H1 (cell line): ENCODE measurements around the gene FAM151A. TPM values are rescaled to one million over a fixed set of nuclear protein-coding genes. Genes with fewer than 3 reads are reported as not detected.

Experiments
- polyA plus RNA-seq, 7 experiments: library from polyadenylated mRNA; depleted of rRNA in 3 of 7; stranded (reverse) in 5 of 7; unstranded in 2 of 7; fragments of >200 nt in 5 of 7; fragments of 200-250 nt in 2 of 7; gene quantifications; 1 replicate in 5 of 7; 2 replicates in 1 of 7; 4 replicates in 1 of 7; pipeline versions ENCODE4 v1.2.1 to v1.2.3, GENCODE V29; 2011 to 2013; ENCODE audit warnings: missing spikeins in 2 of 7, mixed read lengths in 2 of 7
- total RNA-seq: library from RNA; stranded (reverse); fragmentation: NEBNext Ultra II Directional; extraction: Animal tissue kit (Norgen Biotek cat#: 25700); gene quantifications from 2 replicates; pipeline ENCODE4 v1.2.1, GENCODE V29; 2021

The FAM151A gene
- total and polyA plus RNA-seq, 2 of the 8 experiments (the other 6 are each of a cell fraction or from before 2014, with no cell fraction given): not detected

Other genes with a start within 250 kb of the FAM151A start
- gene SSBP3, start 217.1 kb downstream of the FAM151A start, total RNA-seq: 133 and 134 TPM in 2 replicates
- 99.7 and 126 TPM in 2 replicates for gene SSBP3, start 217.1 kb downstream of the FAM151A start, polyA plus RNA-seq (2011; rRNA removed)
- 3.5 and 3.8 TPM in 2 replicates for gene ACOT11, start 75.3 kb downstream of the FAM151A start, total RNA-seq
- gene ACOT11, start 75.3 kb downstream of the FAM151A start, polyA plus RNA-seq (2011; rRNA removed): 4.5 and 5.6 TPM in 2 replicates
- gene MROH7, start 18.3 kb upstream of the FAM151A start, total RNA-seq: 0.07 TPM in 1 of 2 replicates, not detected in the other
- gene MROH7, start 18.3 kb upstream of the FAM151A start, polyA plus RNA-seq (2011; rRNA removed): 0.20 and 0.27 TPM in 2 replicates
- gene TTC4, start 92.3 kb upstream of the FAM151A start, total RNA-seq: 24.2 and 25.1 TPM in 2 replicates
- 17.6 and 21.0 TPM in 2 replicates for gene TTC4, start 92.3 kb upstream of the FAM151A start, polyA plus RNA-seq (2011; rRNA removed)
- 10.0 and 10.4 TPM in 2 replicates for gene PARS2, start 141.0 kb upstream of the FAM151A start, total RNA-seq
- 8.9 and 11.8 TPM in 2 replicates for gene PARS2, start 141.0 kb upstream of the FAM151A start, polyA plus RNA-seq (2011; rRNA removed)
- gene TTC22, start 177.8 kb upstream of the FAM151A start, total RNA-seq: 1.1 and 1.6 TPM in 2 replicates
- gene TTC22, start 177.8 kb upstream of the FAM151A start, polyA plus RNA-seq (2011; rRNA removed): 1.00 and 1.7 TPM in 2 replicates